ENCODE measurements around the gene UBE2Q1.

The UBE2Q1 gene

DNA sequence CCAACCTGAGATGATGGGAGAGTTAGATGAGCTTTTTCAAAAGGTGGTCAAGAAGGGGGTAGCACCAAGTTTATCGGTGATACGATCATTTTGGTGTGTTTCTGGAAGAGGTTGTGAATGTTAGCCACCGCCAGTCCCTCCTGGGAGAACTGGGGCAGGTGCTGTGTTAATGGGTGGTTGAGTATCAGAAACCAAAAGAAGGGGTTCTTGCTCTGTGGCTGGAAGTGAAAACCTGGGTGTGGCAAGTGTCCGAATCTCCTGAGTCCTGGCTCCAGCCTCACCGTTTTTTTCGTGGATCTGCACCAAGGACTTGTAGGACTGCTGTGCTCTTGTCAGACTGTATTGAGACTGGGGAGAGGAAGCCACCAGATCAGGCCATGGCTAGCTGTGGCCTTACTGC, 7.8 kb downstream of the UBE2Q1 start:
- Histone ChIP-seq H3K27ac (ENCODE audit: low read length) (no peak overlapping the region), H3K36me3 (ENCODE audit: control insufficient read depth in 2 of 2, insufficient read depth in 2 of 2, low read length in 2 of 2) (peaks cover 62 to 64% of the 10 kb centered on the region in 2 donors), H3K9me3 (ENCODE audit: control insufficient read depth in 2 of 2, low read length in 2 of 2) (no peaks in the 10 kb centered on the region), H3K4me3 (ENCODE audit: low read length in 2 of 2) (no peak overlapping the region), H3K4me1 (ENCODE audit: control insufficient read depth, insufficient read depth, low read length) (peaks cover 25% of the 10 kb centered on the region), H3K9ac (ENCODE audit: low read length in 2 of 2) (no peak overlapping the region), H3K27me3 (ENCODE audit: control insufficient read depth in 1 of 2, insufficient read depth in 2 of 2, low read length in 2 of 2) (no peaks in the 10 kb centered on the region)

DNA sequence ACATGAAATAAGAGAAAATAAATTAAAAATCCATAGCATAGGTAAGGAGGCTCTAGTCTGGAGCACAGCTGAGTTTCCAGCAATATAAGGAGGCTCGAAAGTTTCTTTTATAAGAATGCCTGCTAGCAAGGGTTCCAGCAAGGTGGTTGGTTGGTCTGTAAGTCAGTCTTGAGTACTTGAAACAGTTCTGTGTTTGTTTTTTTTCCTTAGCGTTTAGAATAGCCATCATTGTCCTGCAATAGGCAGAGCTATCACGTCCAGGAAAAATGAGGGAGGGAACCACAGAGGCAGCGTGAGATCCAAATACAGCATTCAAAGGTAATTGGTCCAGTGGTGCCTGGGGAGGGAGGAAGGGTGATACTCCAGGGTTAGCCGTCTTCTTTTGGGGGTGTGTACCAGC, 8.4 kb downstream of the UBE2Q1 start:
- Histone ChIP-seq H3K9ac (ENCODE audit: low read length in 2 of 2) (no peak overlapping the region), H3K4me3 (ENCODE audit: low read length in 2 of 2) (no peak overlapping the region), H3K36me3 (ENCODE audit: control insufficient read depth in 2 of 2, insufficient read depth in 2 of 2, low read length in 2 of 2) (peaks cover 57 to 58% of the 10 kb centered on the region in 2 donors), H3K27me3 (ENCODE audit: control insufficient read depth in 1 of 2, insufficient read depth in 2 of 2, low read length in 2 of 2) (peaks cover 0 to 1% of the 10 kb centered on the region in 2 donors), H3K9me3 (ENCODE audit: control insufficient read depth in 2 of 2, low read length in 2 of 2) (no peaks in the 10 kb centered on the region), H3K4me1 (ENCODE audit: control insufficient read depth, insufficient read depth, low read length) (peaks cover 22% of the 10 kb centered on the region), H3K27ac (ENCODE audit: low read length) (no peak overlapping the region)

DNA sequence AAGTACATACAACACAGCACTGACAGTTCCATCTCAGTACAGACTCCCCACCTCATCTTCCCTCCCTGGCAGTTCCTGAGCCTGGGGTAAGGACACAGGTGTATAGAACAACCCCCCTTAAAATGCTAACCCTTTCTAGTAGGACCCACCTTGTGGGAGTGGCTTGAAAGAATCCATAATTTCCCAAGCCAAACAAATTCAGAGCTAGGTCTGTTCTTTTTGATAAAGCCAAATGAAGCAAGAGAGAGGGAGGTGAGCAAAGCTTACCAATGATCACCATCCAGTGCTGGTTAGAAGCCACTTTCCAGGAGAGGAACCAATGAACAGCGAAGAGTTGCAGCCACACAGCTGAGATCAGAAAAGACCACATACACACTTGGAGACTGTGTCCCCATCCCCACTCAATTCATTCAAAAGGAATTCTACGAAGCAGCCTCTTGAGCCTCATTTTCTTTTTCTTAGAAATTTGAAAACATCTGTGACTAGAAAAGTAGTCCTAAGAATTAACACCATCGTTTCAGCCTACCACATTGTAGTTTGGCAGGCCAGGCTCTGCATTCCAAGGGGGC, 9.2 kb downstream of the UBE2Q1 start:
- H3K9ac ChIP-seq (ENCODE audit: low read length in 2 of 2), result no peak overlapping the region
- no peak overlapping the region for H3K4me3 ChIP-seq (ENCODE audit: low read length in 2 of 2)
- H3K36me3 ChIP-seq (ENCODE audit: control insufficient read depth in 2 of 2, insufficient read depth in 2 of 2, low read length in 2 of 2), result peaks cover 50% of the 10 kb centered on the region in 2 donors
- H3K27me3 ChIP-seq (ENCODE audit: control insufficient read depth in 1 of 2, insufficient read depth in 2 of 2, low read length in 2 of 2), result peaks cover 0 to 2% of the 10 kb centered on the region in 2 donors
- H3K27ac ChIP-seq (ENCODE audit: low read length), result peak overlapping the region; percentile 11
- peaks cover 20% of the 10 kb centered on the region for H3K4me1 ChIP-seq (ENCODE audit: control insufficient read depth, insufficient read depth, low read length)
- no peaks in the 10 kb centered on the region for H3K9me3 ChIP-seq (ENCODE audit: control insufficient read depth in 2 of 2, low read length in 2 of 2)

DNA sequence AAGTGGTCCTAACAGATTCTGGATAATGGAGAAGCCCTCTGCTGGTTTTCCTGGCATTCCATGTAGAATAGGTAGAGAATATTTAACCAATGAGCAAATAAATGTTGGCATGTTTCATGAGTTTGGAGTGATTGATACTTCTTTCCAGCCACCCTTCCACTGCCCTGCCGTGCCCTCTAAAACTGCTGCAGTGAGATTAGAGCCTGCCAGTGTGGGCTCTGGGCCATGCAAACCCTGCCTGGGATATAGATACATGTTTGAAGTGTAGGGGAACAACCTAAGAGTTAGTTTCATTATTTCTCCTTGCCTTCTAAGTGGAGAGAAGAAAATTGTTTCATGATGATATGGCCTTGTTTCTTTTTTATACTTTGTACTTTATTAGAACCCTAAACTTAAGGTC, 10.4 kb downstream of the UBE2Q1 start:
- Histone ChIP-seq H3K36me3 (ENCODE audit: control insufficient read depth in 2 of 2, insufficient read depth in 2 of 2, low read length in 2 of 2) (peaks cover 38 to 39% of the 10 kb centered on the region in 2 donors), H3K9me3 (ENCODE audit: control insufficient read depth in 2 of 2, low read length in 2 of 2) (no peaks in the 10 kb centered on the region), H3K9ac (ENCODE audit: low read length in 2 of 2) (no peak overlapping the region), H3K4me3 (ENCODE audit: low read length in 2 of 2) (no peak overlapping the region), H3K27me3 (ENCODE audit: control insufficient read depth in 1 of 2, insufficient read depth in 2 of 2, low read length in 2 of 2) (peaks cover 0 to 5% of the 10 kb centered on the region in 2 donors), H3K4me1 (ENCODE audit: control insufficient read depth, insufficient read depth, low read length) (peaks cover 9% of the 10 kb centered on the region), H3K27ac (ENCODE audit: low read length) (no peak overlapping the region)

GRCh38 chr1:154547105-154547732, 11.2 kb downstream of the UBE2Q1 start:
- Histone ChIP-seq H3K27me3 (ENCODE audit: control insufficient read depth in 1 of 2, insufficient read depth in 2 of 2, low read length in 2 of 2) (peaks cover 0 to 5% of the 10 kb centered on the region in 2 donors), H3K36me3 (ENCODE audit: control insufficient read depth in 2 of 2, insufficient read depth in 2 of 2, low read length in 2 of 2) (peaks cover 31 to 32% of the 10 kb centered on the region in 2 donors), H3K27ac (ENCODE audit: low read length) (no peak overlapping the region), H3K4me3 (ENCODE audit: low read length in 2 of 2) (no peak overlapping the region), H3K9me3 (ENCODE audit: control insufficient read depth in 2 of 2, low read length in 2 of 2) (no peaks in the 10 kb centered on the region), H3K4me1 (ENCODE audit: control insufficient read depth, insufficient read depth, low read length) (peaks cover 2% of the 10 kb centered on the region), H3K9ac (ENCODE audit: low read length in 2 of 2) (no peak overlapping the region)

DNA sequence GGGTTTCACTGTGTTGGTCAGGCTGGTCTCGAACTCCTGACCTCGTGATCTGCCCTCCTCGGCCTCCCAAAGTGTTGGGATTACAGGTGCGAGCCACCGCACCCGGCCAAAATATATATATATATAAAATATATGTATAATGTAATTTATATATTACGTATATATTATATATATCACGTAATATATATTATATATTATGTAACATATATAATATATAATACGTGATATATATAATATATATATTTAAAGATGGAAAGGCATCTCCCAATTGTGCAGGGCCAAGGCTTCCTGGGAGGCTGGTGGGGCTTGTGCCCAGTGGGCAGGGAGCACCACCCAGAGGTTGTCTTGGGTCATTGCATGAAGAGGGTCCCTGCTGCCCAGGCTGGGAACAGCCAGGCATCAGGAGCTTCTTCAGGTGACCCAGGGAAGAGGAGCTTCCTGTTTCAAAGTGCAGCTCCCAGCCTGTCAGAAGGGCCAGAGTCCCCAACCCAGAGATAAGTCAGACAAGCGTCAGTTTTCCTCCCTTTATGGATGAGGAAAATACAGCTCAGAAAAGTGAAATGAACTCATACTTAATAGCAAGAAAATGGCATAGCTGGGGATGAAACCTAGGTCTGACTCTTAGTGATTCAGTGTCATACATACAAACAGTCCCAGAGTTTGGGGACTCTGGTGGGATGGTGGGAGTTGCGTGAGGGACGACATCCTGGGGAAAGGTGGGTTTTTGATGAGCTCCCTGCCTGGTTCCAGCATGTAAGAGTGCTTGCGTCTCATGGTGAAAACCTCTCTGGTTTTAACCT, 12.0 kb downstream of the UBE2Q1 start:
- no peaks in the 10 kb centered on the region for H3K9me3 ChIP-seq (ENCODE audit: control insufficient read depth in 2 of 2, low read length in 2 of 2)
- H3K27ac ChIP-seq (ENCODE audit: low read length), result no peak overlapping the region
- no peak overlapping the region for H3K9ac ChIP-seq (ENCODE audit: low read length in 2 of 2)
- H3K4me1 ChIP-seq (ENCODE audit: control insufficient read depth, insufficient read depth, low read length), result no peaks in the 10 kb centered on the region
- H3K4me3 ChIP-seq (ENCODE audit: low read length in 2 of 2), result no peak overlapping the region
- peaks cover 24 to 25% of the 10 kb centered on the region in 2 donors for H3K36me3 ChIP-seq (ENCODE audit: control insufficient read depth in 2 of 2, insufficient read depth in 2 of 2, low read length in 2 of 2)
- H3K27me3 ChIP-seq (ENCODE audit: control insufficient read depth in 1 of 2, insufficient read depth in 2 of 2, low read length in 2 of 2), result peaks cover 0 to 7% of the 10 kb centered on the region in 2 donors

- H3K4me1 ChIP-seq (ENCODE audit: control insufficient read depth, insufficient read depth, low read length), result no peaks in the 10 kb centered on the region
- no peak overlapping the region for H3K4me3 ChIP-seq (ENCODE audit: low read length in 2 of 2)
- no peaks in the 10 kb centered on the region for H3K36me3 ChIP-seq (ENCODE audit: control insufficient read depth in 2 of 2, insufficient read depth in 2 of 2, low read length in 2 of 2)
- peaks cover 0 to 12% of the 10 kb centered on the region in 2 donors for H3K27me3 ChIP-seq (ENCODE audit: control insufficient read depth in 1 of 2, insufficient read depth in 2 of 2, low read length in 2 of 2)
- no peak overlapping the region for H3K9ac ChIP-seq (ENCODE audit: low read length in 2 of 2)
- H3K27ac ChIP-seq (ENCODE audit: low read length), result no peak overlapping the region
- no peaks in the 10 kb centered on the region for H3K9me3 ChIP-seq (ENCODE audit: control insufficient read depth in 2 of 2, low read length in 2 of 2)
These were observed 17.2 kb downstream of the UBE2Q1 start for GRCh38 chr1:154541231-154541630.

GRCh38 chr1:154539486-154540483, 18.7 kb downstream of the UBE2Q1 start:
- Histone ChIP-seq H3K27ac (ENCODE audit: low read length) (no peak overlapping the region), H3K9me3 (ENCODE audit: control insufficient read depth in 2 of 2, low read length in 2 of 2) (peaks cover 0 to 2% of the 10 kb centered on the region in 2 donors), H3K4me1 (ENCODE audit: control insufficient read depth, insufficient read depth, low read length) (no peaks in the 10 kb centered on the region), H3K27me3 (ENCODE audit: control insufficient read depth in 1 of 2, insufficient read depth in 2 of 2, low read length in 2 of 2) (peaks cover 0 to 12% of the 10 kb centered on the region in 2 donors), H3K36me3 (ENCODE audit: control insufficient read depth in 2 of 2, insufficient read depth in 2 of 2, low read length in 2 of 2) (no peaks in the 10 kb centered on the region), H3K9ac (ENCODE audit: low read length in 2 of 2) (no peak overlapping the region), H3K4me3 (ENCODE audit: low read length in 2 of 2) (no peak overlapping the region)

GRCh38 chr1:154536570-154536969, 21.9 kb downstream of the UBE2Q1 start:
- H3K36me3 ChIP-seq (ENCODE audit: control insufficient read depth in 2 of 2, insufficient read depth in 2 of 2, low read length in 2 of 2), result no peaks in the 10 kb centered on the region
- peaks cover 0 to 8% of the 10 kb centered on the region in 2 donors for H3K27me3 ChIP-seq (ENCODE audit: control insufficient read depth in 1 of 2, insufficient read depth in 2 of 2, low read length in 2 of 2)
- no peak overlapping the region for H3K4me3 ChIP-seq (ENCODE audit: low read length in 2 of 2)
- peaks cover 0 to 2% of the 10 kb centered on the region in 2 donors for H3K9me3 ChIP-seq (ENCODE audit: control insufficient read depth in 2 of 2, low read length in 2 of 2)
- H3K27ac ChIP-seq (ENCODE audit: low read length), result no peak overlapping the region
- H3K9ac ChIP-seq (ENCODE audit: low read length in 2 of 2), result no peak overlapping the region
- no peaks in the 10 kb centered on the region for H3K4me1 ChIP-seq (ENCODE audit: control insufficient read depth, insufficient read depth, low read length)
